ENCODE results near the gene PDE7B. TPM values are rescaled to one million over a fixed set of nuclear protein-coding genes. Genes with fewer than 3 reads are reported as not detected.

PDE7B gene
- total RNA-seq, 1 donor, result 25.3 TPM

- H3K79me2 ChIP-seq (ENCODE audit: insufficient read depth, low read length), result peaks cover 56% of the 10 kb centered on the region
- H4K20me1 ChIP-seq (ENCODE audit: insufficient read depth, low read length), result no peaks in the 10 kb centered on the region
- no peaks in the 10 kb centered on the region for H3K27me3 ChIP-seq (ENCODE audit: insufficient read depth, low read length)
- peak overlapping the region; percentile 81 for H3K4me2 ChIP-seq (ENCODE audit: insufficient read depth, low read length)
- TF ChIP-seq, protein P1, sequence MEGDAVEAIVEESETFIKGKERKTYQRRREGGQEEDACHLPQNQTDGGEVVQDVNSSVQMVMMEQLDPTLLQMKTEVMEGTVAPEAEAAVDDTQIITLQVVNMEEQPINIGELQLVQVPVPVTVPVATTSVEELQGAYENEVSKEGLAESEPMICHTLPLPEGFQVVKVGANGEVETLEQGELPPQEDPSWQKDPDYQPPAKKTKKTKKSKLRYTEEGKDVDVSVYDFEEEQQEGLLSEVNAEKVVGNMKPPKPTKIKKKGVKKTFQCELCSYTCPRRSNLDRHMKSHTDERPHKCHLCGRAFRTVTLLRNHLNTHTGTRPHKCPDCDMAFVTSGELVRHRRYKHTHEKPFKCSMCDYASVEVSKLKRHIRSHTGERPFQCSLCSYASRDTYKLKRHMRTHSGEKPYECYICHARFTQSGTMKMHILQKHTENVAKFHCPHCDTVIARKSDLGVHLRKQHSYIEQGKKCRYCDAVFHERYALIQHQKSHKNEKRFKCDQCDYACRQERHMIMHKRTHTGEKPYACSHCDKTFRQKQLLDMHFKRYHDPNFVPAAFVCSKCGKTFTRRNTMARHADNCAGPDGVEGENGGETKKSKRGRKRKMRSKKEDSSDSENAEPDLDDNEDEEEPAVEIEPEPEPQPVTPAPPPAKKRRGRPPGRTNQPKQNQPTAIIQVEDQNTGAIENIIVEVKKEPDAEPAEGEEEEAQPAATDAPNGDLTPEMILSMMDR (IDR thresholded peaks at IDR 0.05; ENCODE audit: extremely low read depth, low read depth, low read length), result no peak
- H3K27ac ChIP-seq (ENCODE audit: low read depth, low read length), result no peak overlapping the region
- no peak overlapping the region for H2AFZ ChIP-seq (ENCODE audit: low read length)
- H3K4me1 ChIP-seq (ENCODE audit: insufficient read depth, low read length), result peaks cover 16% of the 10 kb centered on the region
- H3K9me3 ChIP-seq (ENCODE audit: low read depth, low read length), result no peaks in the 10 kb centered on the region
- H3K36me3 ChIP-seq (ENCODE audit: insufficient read depth, low read length), result no peaks in the 10 kb centered on the region
- peak overlapping the region; percentile 17 for H3K4me3 ChIP-seq (ENCODE audit: insufficient read depth, low read length)
- DNase-seq (ENCODE audit: insufficient read length, low spot score, missing footprints), result no peak
These were observed 2.5 kb downstream of the PDE7B start for GRCh38 chr6:135853986-135854385.

DNA sequence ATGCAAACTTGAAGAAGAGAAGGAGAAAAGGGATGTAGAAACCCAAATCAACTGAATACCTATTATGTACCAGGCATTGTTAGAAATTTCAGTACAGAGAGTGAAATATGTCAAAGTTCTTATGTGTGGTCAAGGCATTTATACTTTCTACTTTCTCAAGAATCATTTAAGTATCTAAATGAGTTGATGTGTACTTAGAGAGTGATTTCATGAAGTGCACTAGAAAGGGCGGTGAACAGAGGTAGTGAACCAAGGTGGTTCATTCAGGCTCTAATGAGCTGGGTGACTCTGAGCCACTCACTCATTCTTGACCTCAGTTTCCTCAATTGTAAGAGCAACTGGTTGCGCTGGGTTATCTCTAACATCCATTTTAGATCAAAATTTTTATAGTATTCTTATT lies 3.3 kb downstream of the PDE7B start:
- no peak for DNase-seq (ENCODE audit: insufficient read length, low spot score, missing footprints)
- TF ChIP-seq, protein P1 (IDR thresholded peaks at IDR 0.05; ENCODE audit: extremely low read depth, low read depth, low read length), result no peak
- Histone ChIP-seq H3K4me3 (ENCODE audit: insufficient read depth, low read length) (no peak overlapping the region), H3K4me2 (ENCODE audit: insufficient read depth, low read length) (peak overlapping the region; percentile 81), H2AFZ (ENCODE audit: low read length) (no peak overlapping the region), H3K27me3 (ENCODE audit: insufficient read depth, low read length) (no peaks in the 10 kb centered on the region), H3K9me3 (ENCODE audit: low read depth, low read length) (no peaks in the 10 kb centered on the region), H3K36me3 (ENCODE audit: insufficient read depth, low read length) (no peaks in the 10 kb centered on the region), H3K4me1 (ENCODE audit: insufficient read depth, low read length) (peaks cover 16% of the 10 kb centered on the region), H4K20me1 (ENCODE audit: insufficient read depth, low read length) (no peaks in the 10 kb centered on the region), H3K27ac (ENCODE audit: low read depth, low read length) (no peak overlapping the region), H3K79me2 (ENCODE audit: insufficient read depth, low read length) (peaks cover 57% of the 10 kb centered on the region)

DNA sequence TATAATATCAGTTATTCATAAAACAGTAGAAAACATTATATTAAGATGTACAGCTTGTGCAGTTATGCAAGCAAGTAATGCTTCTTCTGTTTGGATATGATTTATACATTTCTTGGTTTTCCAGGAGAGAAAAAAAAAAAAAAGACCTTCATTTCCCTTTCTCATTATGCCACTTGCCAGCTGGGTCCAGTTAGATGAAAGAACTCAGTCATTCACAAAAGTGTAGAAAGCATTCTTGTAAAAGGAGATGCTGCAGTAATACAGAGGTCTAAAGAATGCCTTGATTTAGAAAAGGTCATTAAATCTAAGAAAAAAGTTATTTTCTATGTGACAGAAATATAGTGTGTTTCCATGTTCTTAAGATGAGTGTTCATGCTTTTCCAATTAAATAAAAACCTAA lies 7.4 kb downstream of the PDE7B start:
- H3K27ac ChIP-seq (ENCODE audit: low read depth, low read length), result no peak overlapping the region
- H3K4me1 ChIP-seq (ENCODE audit: insufficient read depth, low read length), result peaks cover 6% of the 10 kb centered on the region
- H2AFZ ChIP-seq (ENCODE audit: low read length), result no peak overlapping the region
- H3K4me3 ChIP-seq (ENCODE audit: insufficient read depth, low read length), result no peak overlapping the region
- H3K36me3 ChIP-seq (ENCODE audit: insufficient read depth, low read length), result no peaks in the 10 kb centered on the region
- DNase-seq (ENCODE audit: insufficient read length, low spot score, missing footprints), result no peak
- H4K20me1 ChIP-seq (ENCODE audit: insufficient read depth, low read length), result no peaks in the 10 kb centered on the region
- no peak overlapping the region for H3K4me2 ChIP-seq (ENCODE audit: insufficient read depth, low read length)
- H3K27me3 ChIP-seq (ENCODE audit: insufficient read depth, low read length), result no peaks in the 10 kb centered on the region
- no peaks in the 10 kb centered on the region for H3K9me3 ChIP-seq (ENCODE audit: low read depth, low read length)
- peaks cover 63% of the 10 kb centered on the region for H3K79me2 ChIP-seq (ENCODE audit: insufficient read depth, low read length)
- TF ChIP-seq, protein P1 (IDR thresholded peaks at IDR 0.05; ENCODE audit: extremely low read depth, low read depth, low read length), result no peak

- Histone ChIP-seq H2AFZ (ENCODE audit: low read length) (no peak overlapping the region), H3K27ac (ENCODE audit: low read depth, low read length) (no peak overlapping the region), H3K79me2 (ENCODE audit: insufficient read depth, low read length) (peaks cover 59% of the 10 kb centered on the region), H3K4me2 (ENCODE audit: insufficient read depth, low read length) (no peak overlapping the region), H3K9me3 (ENCODE audit: low read depth, low read length) (no peaks in the 10 kb centered on the region), H3K27me3 (ENCODE audit: insufficient read depth, low read length) (no peaks in the 10 kb centered on the region), H3K4me3 (ENCODE audit: insufficient read depth, low read length) (no peak overlapping the region), H3K4me1 (ENCODE audit: insufficient read depth, low read length) (no peaks in the 10 kb centered on the region), H3K36me3 (ENCODE audit: insufficient read depth, low read length) (no peaks in the 10 kb centered on the region), H4K20me1 (ENCODE audit: insufficient read depth, low read length) (no peaks in the 10 kb centered on the region)
- no peak for DNase-seq (ENCODE audit: insufficient read length, low spot score, missing footprints)
- TF ChIP-seq, protein P1 (IDR thresholded peaks at IDR 0.05; ENCODE audit: extremely low read depth, low read depth, low read length), result no peak
These were observed 8.9 kb downstream of the PDE7B start for GRCh38 chr6:135860361-135860760.

Data from osteoblast (primary cell).